Hematopoietic multipotent progenitor cell (in vitro differentiated cells): ENCODE measurements around the gene HMGCS1. TPM values are rescaled to one million over a fixed set of nuclear protein-coding genes. Genes with fewer than 3 reads are reported as not detected.
A peak's percentile ranks its signal among the peaks of the same experiment; 100 is the strongest.
"Not testable (repeated sequence)": the region's sequence is repeated elsewhere in the genome, so short reads cannot be mapped to it uniquely, and the experiment has no call there.

Experiments
- DNase-seq, 3 donors: peaks; one replicate each; pipeline ENCODE4 v3.0.0-alpha.2; 2011 to 2015; ENCODE audit warnings: low read depth in 2 of 3, low spot score in 2 of 3
- total RNA-seq: library from RNA; depleted of rRNA; stranded (reverse); fragments of >200 nt; gene quantifications from one replicate; pipeline ENCODE4 v1.2.3, GENCODE V29; 2012

Gene HMGCS1
- total RNA-seq, 1 donor: 25.3 TPM

GRCh38 chr5:43313854-43314457 is 744 bp upstream of the HMGCS1 start:
- DNase-seq: peak in 1 of 3 donors; percentile 6

- DNase-seq: no peak
Observed at GRCh38 chr5:43312699-43313034, 545 bp downstream of the HMGCS1 start.

GRCh38 chr5:43312076-43312661 is 1.0 kb downstream of the HMGCS1 start:
- DNase-seq: no peak

- DNase-seq: no peak
Observed at GRCh38 chr5:43309637-43310036, 3.6 kb downstream of the HMGCS1 start.

- DNase-seq: no peak
Observed at GRCh38 chr5:43309122-43309521, 4.1 kb downstream of the HMGCS1 start.

GRCh38 chr5:43306954-43307353 is 6.3 kb downstream of the HMGCS1 start:
- DNase-seq: not testable (repeated sequence)

- DNase-seq: peak in 2 of 3 donors; percentile 57 to 84
Observed at GRCh38 chr5:43305948-43306565, 7.2 kb downstream of the HMGCS1 start.

- no peak for DNase-seq
Observed at GRCh38 chr5:43304525-43304924, 8.7 kb downstream of the HMGCS1 start.

- DNase-seq: no peak
Observed at GRCh38 chr5:43303242-43303641, 10.0 kb downstream of the HMGCS1 start.

GRCh38 chr5:43302481-43302880 is 10.7 kb downstream of the HMGCS1 start:
- no peak for DNase-seq

- DNase-seq: no peak
Observed at GRCh38 chr5:43301653-43302091, 11.5 kb downstream of the HMGCS1 start.

GRCh38 chr5:43300112-43300511 is 13.1 kb downstream of the HMGCS1 start:
- DNase-seq: no peak

- DNase-seq: no peak
Observed at GRCh38 chr5:43298443-43298842, 14.8 kb downstream of the HMGCS1 start.

- DNase-seq: no peak
Observed at GRCh38 chr5:43296835-43297234, 16.4 kb downstream of the HMGCS1 start.

GRCh38 chr5:43295202-43295601 is 18.0 kb downstream of the HMGCS1 start:
- DNase-seq: no peak

- no peak for DNase-seq
Observed at GRCh38 chr5:43294226-43294625, 19.0 kb downstream of the HMGCS1 start.

- DNase-seq: no peak
Observed at GRCh38 chr5:43290726-43291125, 22.5 kb downstream of the HMGCS1 start.

- DNase-seq: no peak
Observed at GRCh38 chr5:43288269-43288831, 24.9 kb downstream of the HMGCS1 start.

GRCh38 chr5:43287493-43287892 is 25.7 kb downstream of the HMGCS1 start:
- DNase-seq: no peak

GRCh38 chr5:43286623-43287022 is 26.6 kb downstream of the HMGCS1 start:
- no peak for DNase-seq

GRCh38 chr5:43281840-43282658 is 31.2 kb downstream of the HMGCS1 start:
- DNase-seq: no peak
